Activated CD8-positive, alpha-beta memory T cell treated with anti-CD3 and anti-CD28 coated beads, Interleukin-2, amount 10 ng/mL, durations not matched to agents 7 days and 5 days (primary cell): ENCODE measurements around the gene MACROD2. TPM values are rescaled to one million over a fixed set of nuclear protein-coding genes. Genes with fewer than 3 reads are reported as not detected.

Experiments
- ATAC-seq: fragments of 150-1000 bp; cut with Tn5 transposase; one replicate; pipeline ENCODE4 v1.10.0; 2021; ENCODE audit warnings: moderate library complexity
- CTCF ChIA-PET: fragments of 350-600 bp; sonication (Branson Sonifier 250); formaldehyde crosslinking; loops from one replicate; lab custom pipeline; 2021; ENCODE audit warnings: antibody characterized with exemption; lab: Charles Lee
- DNase-seq: peaks from one replicate; pipeline ENCODE4 v3.0.0-alpha.2; 2020
- H3K27ac Mint-ChIP-seq: one replicate; pipeline ENCODE4 v1.8.0; 2021; ENCODE audit warnings: mild to moderate bottlenecking, mixed read lengths
- H3K27me3 Mint-ChIP-seq: one replicate; pipeline ENCODE4 v1.8.0; 2021; ENCODE audit warnings: mixed read lengths
- H3K36me3 Mint-ChIP-seq: one replicate; pipeline ENCODE4 v1.8.0; 2021; ENCODE audit warnings: mild to moderate bottlenecking, mixed read lengths
- H3K4me1 Mint-ChIP-seq: one replicate; pipeline ENCODE4 v1.8.0; 2021; ENCODE audit warnings: mixed read lengths
- H3K4me3 Mint-ChIP-seq: one replicate; pipeline ENCODE4 v1.8.0; 2021; ENCODE audit warnings: mild to moderate bottlenecking, moderate library complexity, mixed read lengths
- H3K9me3 Mint-ChIP-seq: one replicate; pipeline ENCODE4 v1.8.0; 2022; ENCODE audit warnings: low read depth, mixed read lengths
- total RNA-seq, 2 experiments: library from RNA; stranded (reverse); gene quantifications; one replicate each; pipeline ENCODE4 v1.2.3, GENCODE V29; 2021

MACROD2 gene
- total RNA-seq, 2 experiments from 2014 or later: not detected

DNA sequence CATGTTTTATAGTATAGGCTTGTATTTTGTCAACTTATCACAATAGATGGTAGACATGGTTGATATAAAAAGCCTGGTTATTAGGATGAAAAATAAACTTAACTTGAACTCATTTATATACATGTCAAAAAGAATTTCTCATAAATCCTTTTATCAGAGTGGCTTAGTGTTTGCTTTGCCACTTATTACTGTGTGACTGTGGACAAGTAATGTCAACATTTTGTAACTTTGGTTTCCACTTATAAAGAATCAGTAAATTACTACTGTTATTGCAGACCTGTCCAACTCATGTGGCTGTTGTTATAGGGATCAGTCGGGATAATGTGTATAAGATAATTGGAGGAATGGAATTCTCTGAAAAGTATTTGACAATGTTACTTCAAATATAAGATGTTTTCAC is 1236.9 kb downstream of the MACROD2 start:
- Mint-ChIP-seq H3K27ac (no peak overlapping the region), H3K36me3 (no peaks in the 10 kb centered on the region), H3K4me3 (no peak overlapping the region), H3K27me3 (no peaks in the 10 kb centered on the region), H3K4me1 (no peaks in the 10 kb centered on the region), H3K9me3 (peaks cover 12% of the 10 kb centered on the region)
- ATAC-seq: no peak
- no peak for DNase-seq
- CTCF ChIA-PET: no interaction called here

DNA sequence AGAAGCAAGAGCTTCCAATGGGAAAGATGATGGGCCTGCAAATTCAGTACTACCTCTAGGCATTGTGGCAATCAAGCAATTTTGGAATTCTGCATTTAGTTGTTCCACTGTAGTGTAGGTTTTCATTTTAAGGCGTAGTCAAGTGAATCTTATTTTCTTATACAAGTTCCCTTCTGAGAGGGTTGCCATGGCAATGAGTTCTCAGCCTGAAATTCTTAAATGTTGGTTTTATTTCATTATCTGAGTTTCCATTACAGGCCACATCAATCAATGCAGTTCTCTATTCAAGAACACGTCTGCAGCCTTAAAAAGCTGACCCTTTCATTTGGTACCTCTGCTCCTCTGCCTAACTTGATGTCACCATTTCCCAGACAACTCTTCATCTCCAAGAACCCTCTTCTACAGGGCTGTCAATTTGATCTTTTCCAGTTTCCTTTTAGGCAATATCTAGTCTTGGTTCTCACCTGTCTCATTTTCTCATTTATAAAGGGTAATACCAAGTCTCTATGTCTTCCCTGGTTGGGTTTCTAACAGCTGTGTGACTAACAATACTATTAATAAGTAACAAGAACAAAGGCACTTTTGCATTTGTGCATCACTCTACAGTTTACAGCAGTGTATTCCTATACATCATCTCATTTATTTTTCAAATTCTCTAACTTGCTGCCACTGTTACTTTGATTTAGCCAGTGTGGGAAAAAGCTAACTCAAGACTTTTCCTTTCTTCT is 1240.3 kb downstream of the MACROD2 start:
- CTCF ChIA-PET: no interaction called here
- Mint-ChIP-seq H3K27ac (no peak overlapping the region), H3K9me3 (peaks cover 13% of the 10 kb centered on the region)

DNA sequence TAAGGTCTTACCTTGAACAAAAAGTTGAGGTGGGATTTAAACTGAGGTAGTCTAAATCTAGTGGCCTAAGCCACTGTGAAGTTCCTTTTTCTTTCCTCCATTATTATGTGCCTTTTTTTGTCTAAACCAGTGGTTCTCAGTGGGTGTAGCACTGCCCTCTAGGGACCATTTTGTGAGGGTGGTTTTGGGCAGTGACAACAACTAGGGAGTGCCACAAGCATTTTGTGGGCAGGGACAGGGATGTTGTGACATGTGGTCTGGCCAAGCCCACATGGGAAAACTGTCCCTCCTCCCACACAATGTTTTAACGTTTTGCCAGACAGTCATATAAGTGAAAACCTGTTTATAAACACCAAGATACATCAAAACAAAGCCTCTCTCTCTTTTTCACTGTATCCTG is 1241.5 kb downstream of the MACROD2 start:
- Mint-ChIP-seq H3K36me3 (no peaks in the 10 kb centered on the region), H3K9me3 (peaks cover 13% of the 10 kb centered on the region), H3K27me3 (no peaks in the 10 kb centered on the region), H3K4me3 (no peak overlapping the region), H3K4me1 (no peaks in the 10 kb centered on the region), H3K27ac (no peak overlapping the region)
- CTCF ChIA-PET: no interaction called here
- DNase-seq: no peak
- ATAC-seq: no peak

More for the DNA sequence above, 1240.3 kb downstream of the MACROD2 start:
- H3K36me3 Mint-ChIP-seq: no peaks in the 10 kb centered on the region
- DNase-seq: no peak
- H3K27me3 Mint-ChIP-seq: no peaks in the 10 kb centered on the region
- ATAC-seq: no peak
- no peak overlapping the region for H3K4me3 Mint-ChIP-seq
- H3K4me1 Mint-ChIP-seq: no peaks in the 10 kb centered on the region

DNA sequence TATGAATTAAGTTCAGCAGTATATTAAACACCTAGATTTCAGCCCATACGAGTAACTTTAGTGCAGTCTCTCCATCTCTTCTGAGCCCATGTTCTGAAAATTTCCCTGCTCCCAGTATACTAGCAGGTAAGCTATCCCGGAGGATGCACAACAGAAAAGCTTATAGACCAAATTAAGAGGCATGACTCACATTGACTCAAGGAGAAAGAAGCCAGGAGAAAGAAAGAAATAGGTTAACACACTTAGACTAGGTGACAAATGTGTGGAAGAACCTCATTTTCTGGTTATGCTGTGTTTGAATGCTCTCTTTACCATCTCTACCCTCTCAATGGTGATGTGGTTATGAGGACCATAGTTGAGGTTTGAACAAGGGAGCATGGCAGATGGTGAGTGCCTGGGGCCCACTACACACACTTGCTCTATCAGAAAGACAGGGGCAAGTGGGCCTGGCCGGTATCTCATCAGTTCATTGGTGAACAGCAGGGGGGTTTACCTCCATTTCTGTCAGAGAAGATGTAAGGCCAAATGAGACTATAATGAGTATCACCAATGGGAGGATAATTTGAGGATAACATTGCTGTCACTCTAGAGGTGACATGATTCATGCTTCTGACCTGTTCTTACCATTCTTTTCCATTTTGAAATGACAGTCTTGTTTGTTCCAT is 1244.4 kb downstream of the MACROD2 start:
- no peak overlapping the region for H3K27ac Mint-ChIP-seq
- H3K4me1 Mint-ChIP-seq: no peaks in the 10 kb centered on the region
- CTCF ChIA-PET: no interaction called here
- no peaks in the 10 kb centered on the region for H3K36me3 Mint-ChIP-seq
- ATAC-seq (no peak), DNase-seq (no peak)
- no peaks in the 10 kb centered on the region for H3K27me3 Mint-ChIP-seq
- H3K4me3 Mint-ChIP-seq: no peak overlapping the region
- H3K9me3 Mint-ChIP-seq: peaks cover 5% of the 10 kb centered on the region

DNA sequence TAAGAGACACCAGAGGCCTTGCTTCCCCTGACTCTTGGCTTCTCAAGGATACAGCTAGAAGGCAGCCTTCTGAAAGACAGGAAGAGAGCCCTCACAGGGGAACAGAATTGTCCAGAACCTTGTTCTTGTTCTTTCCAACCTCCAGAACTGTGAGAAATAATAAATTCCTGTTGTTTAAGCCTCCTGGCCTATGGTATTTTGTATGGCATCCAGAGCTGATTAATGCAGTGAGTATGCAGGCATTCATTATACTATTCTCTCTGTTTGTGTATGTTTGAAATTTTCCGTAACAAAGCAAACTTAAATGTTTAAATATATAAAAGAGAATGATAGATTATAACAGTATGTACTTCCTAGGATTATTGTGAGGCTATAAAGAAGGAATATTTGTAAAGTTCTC is 1245.5 kb downstream of the MACROD2 start:
- DNase-seq (no peak), ATAC-seq (no peak)
- Mint-ChIP-seq H3K4me1 (no peaks in the 10 kb centered on the region), H3K27me3 (no peaks in the 10 kb centered on the region), H3K9me3 (peaks cover 5% of the 10 kb centered on the region), H3K36me3 (no peaks in the 10 kb centered on the region), H3K27ac (no peak overlapping the region), H3K4me3 (no peak overlapping the region)
- CTCF ChIA-PET: no interaction called here

DNA sequence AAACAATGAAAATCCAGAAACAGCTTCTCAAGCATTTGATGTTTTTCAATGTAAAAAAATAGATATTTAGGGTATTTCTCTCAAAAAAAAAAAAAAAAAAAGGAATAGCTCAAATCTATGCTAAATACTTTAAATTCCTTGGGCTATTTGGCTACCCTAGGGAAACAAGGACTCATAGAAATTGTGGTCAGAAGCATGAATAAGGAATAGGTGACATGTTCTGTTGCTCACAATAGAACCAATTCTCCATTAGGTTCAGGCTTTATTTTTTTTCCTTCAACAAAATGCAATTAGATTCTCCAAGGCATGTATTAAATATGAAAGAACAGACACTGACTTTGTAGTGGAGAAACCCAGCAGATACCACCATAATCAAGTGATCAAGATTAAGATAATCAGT is 1246.4 kb downstream of the MACROD2 start:
- H3K27ac Mint-ChIP-seq: no peak overlapping the region
- H3K36me3 Mint-ChIP-seq: no peaks in the 10 kb centered on the region
- ATAC-seq (no peak), DNase-seq (no peak)
- no peaks in the 10 kb centered on the region for H3K4me1 Mint-ChIP-seq
- H3K9me3 Mint-ChIP-seq: peaks cover 3% of the 10 kb centered on the region
- H3K27me3 Mint-ChIP-seq: no peaks in the 10 kb centered on the region
- no peak overlapping the region for H3K4me3 Mint-ChIP-seq
- CTCF ChIA-PET: no interaction called here

DNA sequence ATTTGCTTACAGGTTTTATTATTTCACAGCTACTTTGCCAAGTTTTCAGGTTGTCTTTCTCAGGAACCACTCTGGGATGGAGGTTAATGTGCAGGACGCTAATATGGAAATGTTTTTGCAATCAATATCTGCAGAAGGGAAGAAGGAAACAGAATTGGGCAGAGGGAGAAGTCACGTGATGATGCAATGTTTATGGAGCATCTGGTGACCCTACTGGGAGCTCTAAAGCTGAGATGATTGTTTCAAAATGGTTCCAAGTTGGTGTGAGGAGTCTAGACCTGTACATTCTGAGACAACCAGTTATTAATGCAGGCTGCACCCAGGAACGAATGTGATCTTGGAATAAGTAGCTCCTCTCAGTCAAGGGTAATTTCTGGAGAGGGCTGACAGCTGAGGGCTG is 1247.5 kb downstream of the MACROD2 start:
- CTCF ChIA-PET: no interaction called here
- no peaks in the 10 kb centered on the region for H3K27me3 Mint-ChIP-seq
- no peak overlapping the region for H3K4me3 Mint-ChIP-seq
- no peak for DNase-seq
- H3K27ac Mint-ChIP-seq: no peak overlapping the region
- H3K36me3 Mint-ChIP-seq: no peaks in the 10 kb centered on the region
- ATAC-seq: no peak
- no peaks in the 10 kb centered on the region for H3K4me1 Mint-ChIP-seq
- peaks cover 3% of the 10 kb centered on the region for H3K9me3 Mint-ChIP-seq

DNA sequence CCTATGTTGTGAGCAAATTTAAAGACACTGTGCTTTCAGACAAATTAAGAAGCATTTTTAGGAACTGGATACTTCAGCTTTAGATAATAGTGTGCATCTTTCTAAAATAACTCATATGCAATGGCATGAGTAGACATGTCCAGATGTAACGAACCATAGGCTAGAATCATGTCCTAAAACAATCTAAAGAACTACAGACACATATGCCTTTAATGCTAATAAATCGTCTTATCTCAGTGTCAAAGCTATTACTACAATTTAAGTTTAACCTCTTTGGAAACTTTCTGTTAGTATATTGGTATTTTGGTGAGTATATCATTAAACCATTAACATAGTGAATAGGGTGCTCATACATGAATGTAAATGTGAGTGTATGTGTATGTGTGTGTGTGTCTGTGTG is 1250.6 kb downstream of the MACROD2 start:
- ATAC-seq (no peak), DNase-seq (no peak)
- Mint-ChIP-seq H3K36me3 (no peaks in the 10 kb centered on the region), H3K4me1 (no peaks in the 10 kb centered on the region), H3K27ac (no peak overlapping the region), H3K4me3 (no peak overlapping the region), H3K9me3 (peaks cover 4% of the 10 kb centered on the region), H3K27me3 (no peaks in the 10 kb centered on the region)
- CTCF ChIA-PET: no interaction called here

DNA sequence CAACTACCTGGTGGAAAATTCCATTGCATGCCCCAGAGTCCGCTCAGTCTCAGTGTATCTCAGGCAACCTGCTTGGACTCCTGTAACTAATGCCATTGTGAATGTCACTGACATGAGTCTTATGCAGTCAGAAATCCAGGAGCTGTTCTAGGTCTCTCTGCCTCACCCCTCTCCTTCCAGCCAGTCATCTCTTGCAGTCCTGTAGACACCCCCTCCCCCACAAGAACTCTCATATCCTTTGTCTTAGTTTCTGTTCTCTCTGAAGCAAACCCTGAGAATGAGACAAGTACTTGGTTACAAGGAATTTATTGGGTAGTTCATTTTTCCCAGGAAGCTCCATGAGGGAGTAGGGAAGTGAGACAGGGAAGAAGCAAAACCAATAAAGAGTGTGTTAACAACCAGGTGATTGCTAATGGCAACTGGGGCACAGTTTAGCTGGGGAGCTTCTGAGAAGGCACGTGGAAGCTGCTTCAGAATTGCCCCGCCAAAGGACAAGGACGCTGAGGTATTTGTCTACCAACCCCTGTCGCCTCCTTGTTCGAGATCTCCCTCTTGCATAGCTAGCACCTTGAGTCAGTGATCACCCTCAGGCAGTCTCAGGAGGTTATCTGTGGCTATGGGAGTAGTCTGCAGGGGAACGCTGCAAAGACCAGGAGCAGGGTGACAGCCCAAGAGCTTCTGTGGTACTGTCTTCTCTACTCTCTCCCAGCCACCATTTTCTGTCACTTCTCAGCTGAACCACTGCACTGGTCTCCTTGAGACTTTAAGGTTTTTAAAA is 1253.5 kb downstream of the MACROD2 start:
- DNase-seq (no peak), ATAC-seq (no peak)
- Mint-ChIP-seq H3K27ac (no peak overlapping the region), H3K4me1 (no peaks in the 10 kb centered on the region), H3K27me3 (no peaks in the 10 kb centered on the region), H3K9me3 (peaks cover 4% of the 10 kb centered on the region), H3K36me3 (no peaks in the 10 kb centered on the region), H3K4me3 (no peak overlapping the region)
- CTCF ChIA-PET: no interaction called here

DNA sequence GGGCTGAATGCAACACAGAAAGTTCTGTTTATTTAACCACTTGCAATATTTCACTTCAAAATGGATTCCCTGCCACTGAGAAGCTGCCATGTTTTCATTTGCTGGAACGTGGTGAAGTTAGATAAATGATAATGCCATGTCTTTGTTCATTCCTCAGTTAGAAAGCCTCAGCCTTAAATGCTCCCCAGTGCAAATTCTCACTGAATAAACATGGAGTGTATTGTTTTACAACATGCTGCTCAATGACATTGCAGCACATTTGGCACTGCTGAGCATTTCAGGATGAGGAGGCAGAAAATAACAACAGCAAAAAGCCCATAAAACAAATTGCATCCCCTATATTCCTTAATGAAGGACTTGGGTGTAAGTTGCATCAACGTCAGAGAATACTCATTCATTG is 1255.9 kb downstream of the MACROD2 start:
- no peak for DNase-seq
- Mint-ChIP-seq H3K36me3 (no peaks in the 10 kb centered on the region), H3K27me3 (no peaks in the 10 kb centered on the region), H3K27ac (no peak overlapping the region), H3K4me3 (no peak overlapping the region), H3K4me1 (no peaks in the 10 kb centered on the region), H3K9me3 (peaks cover 4% of the 10 kb centered on the region)
- no peak for ATAC-seq
- CTCF ChIA-PET: no interaction called here

DNA sequence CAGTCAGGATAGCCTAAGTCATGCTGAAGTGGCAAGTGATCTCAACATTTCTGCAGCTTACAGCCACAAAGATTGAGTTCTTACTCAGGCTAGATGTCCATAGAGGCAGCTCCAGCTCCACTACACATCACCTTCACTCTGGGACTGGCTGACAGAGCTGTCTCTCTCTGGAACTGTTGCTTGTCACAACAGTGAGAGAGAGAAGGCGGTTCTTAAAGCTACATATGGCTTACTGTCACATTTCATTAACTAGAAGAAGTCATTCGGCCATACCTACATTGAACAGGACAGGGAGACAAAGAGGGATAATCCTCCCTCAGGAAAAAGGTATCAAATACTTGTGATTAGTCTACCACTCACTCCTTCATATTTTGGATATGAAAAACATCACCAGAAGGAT is 1257.0 kb downstream of the MACROD2 start:
- no peak for ATAC-seq

DNA sequence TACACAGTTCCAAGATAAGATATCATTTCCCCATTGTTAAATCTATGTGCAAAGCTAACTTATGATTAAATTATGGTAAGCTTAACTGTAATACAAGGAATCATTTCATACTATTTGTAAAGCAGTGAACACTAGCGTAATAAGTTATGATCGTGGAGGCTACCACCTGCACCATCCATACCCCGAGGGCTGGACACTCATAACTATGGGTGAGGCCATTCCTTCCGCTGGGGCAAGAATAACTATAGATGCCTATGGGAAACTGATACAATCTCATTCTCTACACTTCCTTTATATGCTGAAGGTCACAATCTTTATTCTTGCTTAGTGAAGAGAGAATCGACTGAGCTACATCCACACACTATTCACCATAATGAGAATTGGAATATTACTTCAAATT is 1258.1 kb downstream of the MACROD2 start:
- H3K36me3 Mint-ChIP-seq: no peaks in the 10 kb centered on the region
- CTCF ChIA-PET: no interaction called here
- DNase-seq: no peak
- H3K4me1 Mint-ChIP-seq: no peaks in the 10 kb centered on the region
- ATAC-seq: no peak
- no peak overlapping the region for H3K27ac Mint-ChIP-seq
- no peak overlapping the region for H3K4me3 Mint-ChIP-seq
- H3K27me3 Mint-ChIP-seq: no peaks in the 10 kb centered on the region
- H3K9me3 Mint-ChIP-seq: peaks cover 1% of the 10 kb centered on the region

More for the DNA sequence above, 1257.0 kb downstream of the MACROD2 start:
- DNase-seq: no peak
- Mint-ChIP-seq H3K4me1 (no peaks in the 10 kb centered on the region), H3K9me3 (peaks cover 4% of the 10 kb centered on the region), H3K27ac (no peak overlapping the region), H3K36me3 (no peaks in the 10 kb centered on the region), H3K4me3 (no peak overlapping the region), H3K27me3 (no peaks in the 10 kb centered on the region)
- CTCF ChIA-PET: no interaction called here

DNA sequence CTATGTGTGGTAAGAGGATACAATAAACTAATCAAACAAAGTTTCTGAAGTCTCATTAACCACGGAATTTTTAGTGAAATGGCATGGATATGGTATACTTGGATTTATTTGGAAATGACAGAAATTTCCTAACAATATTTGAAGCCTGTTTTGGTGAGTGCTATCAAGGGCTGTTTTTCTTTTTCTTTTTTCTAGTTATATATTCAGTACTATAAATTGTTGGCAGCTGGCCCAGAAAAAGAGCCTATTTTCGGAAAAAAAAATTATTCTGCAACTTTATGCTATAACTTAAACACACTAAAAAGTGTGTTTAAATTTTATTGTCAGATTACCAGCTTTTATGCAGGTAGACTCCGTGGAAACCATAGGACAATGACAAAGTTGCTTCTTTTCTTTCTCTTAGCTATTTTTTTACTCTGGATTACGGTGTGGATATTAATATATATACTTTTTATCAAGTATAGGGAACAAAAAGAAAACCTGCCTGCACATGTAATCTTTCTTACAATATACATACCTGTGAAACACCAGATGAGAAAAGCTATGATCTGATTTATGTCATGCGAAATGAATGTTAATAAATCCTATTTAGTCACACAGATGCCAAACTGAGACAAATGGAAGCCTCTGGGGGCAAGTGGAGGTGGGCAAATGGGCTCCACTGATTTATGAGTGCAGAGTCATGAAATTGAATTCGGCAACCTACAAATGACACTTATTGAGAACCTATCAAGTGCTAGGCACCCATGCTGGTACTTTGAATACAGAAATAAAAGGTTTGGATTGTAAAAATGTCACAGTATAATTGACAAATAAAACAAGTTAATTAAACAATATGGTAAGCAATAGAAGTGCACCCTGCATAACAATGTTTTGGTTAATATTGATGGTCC is 1261.6 kb downstream of the MACROD2 start:
- CTCF ChIA-PET: no interaction called here
- H3K27me3 Mint-ChIP-seq: no peaks in the 10 kb centered on the region
- no peak for DNase-seq
- H3K9me3 Mint-ChIP-seq: no peaks in the 10 kb centered on the region
- H3K36me3 Mint-ChIP-seq: no peaks in the 10 kb centered on the region
- H3K4me3 Mint-ChIP-seq: no peak overlapping the region
- H3K4me1 Mint-ChIP-seq: no peaks in the 10 kb centered on the region
- ATAC-seq: no peak
- H3K27ac Mint-ChIP-seq: no peak overlapping the region
